Measurements from ENCODE around the gene POLA2.

Gene POLA2

DNA sequence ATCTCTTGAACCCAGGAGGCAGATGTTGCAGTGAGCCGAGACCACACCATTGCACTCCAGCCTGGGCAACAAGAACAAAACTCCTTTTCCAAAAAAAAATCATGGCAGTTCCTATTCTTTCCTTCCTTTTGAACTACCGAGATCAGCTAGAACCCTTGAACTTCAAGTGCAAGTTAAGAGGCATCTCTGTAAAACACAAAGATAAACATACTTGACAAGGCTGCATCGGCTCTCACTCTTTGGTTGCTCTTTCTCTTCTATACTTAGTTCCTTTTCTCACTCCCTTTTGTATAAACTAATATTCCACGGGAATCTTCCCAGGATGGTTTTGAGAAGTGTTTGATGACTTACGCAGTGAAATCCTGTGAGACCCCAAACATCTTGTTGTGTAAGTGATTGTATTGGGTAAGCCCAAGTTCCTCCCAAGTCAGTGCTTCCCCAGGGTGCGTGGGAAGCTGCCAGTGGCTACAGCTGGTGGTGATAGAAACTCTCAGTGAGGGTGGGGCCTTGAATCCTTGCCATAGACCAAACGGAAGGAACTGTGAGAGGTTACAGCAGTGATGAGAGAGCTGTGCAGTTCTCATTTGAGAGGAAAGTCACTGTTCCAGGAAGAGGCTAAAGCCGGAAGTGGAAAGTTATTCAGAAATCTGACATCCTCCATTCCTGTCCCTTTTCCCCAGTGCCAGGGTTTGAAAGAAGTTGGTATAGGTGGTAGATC lies 28.8 kb downstream of the POLA2 start:
- no peaks in the 10 kb centered on the region for H3K27me3 ChIP-seq (replicated peaks; ENCODE audit: control insufficient read depth, insufficient read depth, low read length)
- H3K36me3 ChIP-seq (ENCODE audit: control insufficient read depth, insufficient read depth, low read length), result peaks cover 41% of the 10 kb centered on the region
- no peak for DNase-seq (ENCODE audit: extremely low read depth, insufficient read length)
- no peak overlapping the region for H3K4me3 ChIP-seq (replicated peaks; ENCODE audit: low read depth, low read length)
- TF ChIP-seq, protein P1, sequence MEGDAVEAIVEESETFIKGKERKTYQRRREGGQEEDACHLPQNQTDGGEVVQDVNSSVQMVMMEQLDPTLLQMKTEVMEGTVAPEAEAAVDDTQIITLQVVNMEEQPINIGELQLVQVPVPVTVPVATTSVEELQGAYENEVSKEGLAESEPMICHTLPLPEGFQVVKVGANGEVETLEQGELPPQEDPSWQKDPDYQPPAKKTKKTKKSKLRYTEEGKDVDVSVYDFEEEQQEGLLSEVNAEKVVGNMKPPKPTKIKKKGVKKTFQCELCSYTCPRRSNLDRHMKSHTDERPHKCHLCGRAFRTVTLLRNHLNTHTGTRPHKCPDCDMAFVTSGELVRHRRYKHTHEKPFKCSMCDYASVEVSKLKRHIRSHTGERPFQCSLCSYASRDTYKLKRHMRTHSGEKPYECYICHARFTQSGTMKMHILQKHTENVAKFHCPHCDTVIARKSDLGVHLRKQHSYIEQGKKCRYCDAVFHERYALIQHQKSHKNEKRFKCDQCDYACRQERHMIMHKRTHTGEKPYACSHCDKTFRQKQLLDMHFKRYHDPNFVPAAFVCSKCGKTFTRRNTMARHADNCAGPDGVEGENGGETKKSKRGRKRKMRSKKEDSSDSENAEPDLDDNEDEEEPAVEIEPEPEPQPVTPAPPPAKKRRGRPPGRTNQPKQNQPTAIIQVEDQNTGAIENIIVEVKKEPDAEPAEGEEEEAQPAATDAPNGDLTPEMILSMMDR (IDR thresholded peaks at IDR 0.05; ENCODE audit: insufficient read depth, low read length, poor library complexity, severe bottlenecking), result no peak

DNA sequence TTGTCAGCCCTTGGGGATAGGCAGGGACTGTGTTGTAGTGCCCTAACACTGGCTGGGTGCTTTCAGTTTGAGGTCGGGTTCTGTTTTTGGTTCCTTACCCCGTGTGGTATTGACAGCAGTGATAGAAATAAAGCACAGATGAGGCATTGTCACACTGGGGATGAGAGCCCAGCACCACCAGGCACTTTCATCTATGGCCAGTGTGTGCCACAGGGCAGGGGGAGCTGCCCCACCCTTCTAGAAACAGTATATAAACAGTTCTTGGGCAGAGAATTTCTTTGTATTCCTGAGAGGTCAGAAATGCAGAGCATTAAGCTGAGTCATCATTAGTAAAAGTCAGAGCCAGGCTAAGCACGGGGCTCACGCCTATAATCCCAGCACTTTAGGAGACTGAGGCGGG lies 29.9 kb downstream of the POLA2 start:
- TF ChIP-seq, protein P1 (IDR thresholded peaks at IDR 0.05; ENCODE audit: insufficient read depth, low read length, poor library complexity, severe bottlenecking), result no peak
- Histone ChIP-seq H3K27me3 (replicated peaks; ENCODE audit: control insufficient read depth, insufficient read depth, low read length) (no peaks in the 10 kb centered on the region), H3K4me3 (replicated peaks; ENCODE audit: low read depth, low read length) (no peak overlapping the region), H3K36me3 (ENCODE audit: control insufficient read depth, insufficient read depth, low read length) (peaks cover 44% of the 10 kb centered on the region)
- DNase-seq (ENCODE audit: extremely low read depth, insufficient read length), result no peak

DNA sequence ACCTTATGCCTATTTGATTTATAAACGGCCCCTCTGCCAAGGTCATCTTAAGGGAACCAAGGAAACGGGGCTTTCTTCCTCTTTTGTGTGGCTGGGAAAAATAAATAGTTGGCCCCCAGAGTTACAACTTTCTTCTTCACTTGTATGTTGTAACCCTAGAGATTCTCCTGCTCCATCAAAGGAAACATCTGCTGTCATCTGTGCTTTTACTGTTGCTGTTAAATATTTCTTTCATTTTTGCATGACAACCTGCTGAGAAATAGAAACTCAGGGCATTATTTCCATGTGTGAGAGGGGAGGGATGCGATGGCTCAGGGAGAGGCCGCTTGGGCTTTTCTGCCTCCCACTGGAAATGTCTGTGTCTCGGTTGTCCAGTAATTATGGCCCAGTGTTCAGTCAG lies 31.1 kb downstream of the POLA2 start:
- no peak for DNase-seq (ENCODE audit: extremely low read depth, insufficient read length)
- H3K4me3 ChIP-seq (replicated peaks; ENCODE audit: low read depth, low read length), result no peak overlapping the region
- no peaks in the 10 kb centered on the region for H3K27me3 ChIP-seq (replicated peaks; ENCODE audit: control insufficient read depth, insufficient read depth, low read length)
- TF ChIP-seq, protein P1 (IDR thresholded peaks at IDR 0.05; ENCODE audit: insufficient read depth, low read length, poor library complexity, severe bottlenecking), result no peak
- peaks cover 37% of the 10 kb centered on the region for H3K36me3 ChIP-seq (ENCODE audit: control insufficient read depth, insufficient read depth, low read length)

DNA sequence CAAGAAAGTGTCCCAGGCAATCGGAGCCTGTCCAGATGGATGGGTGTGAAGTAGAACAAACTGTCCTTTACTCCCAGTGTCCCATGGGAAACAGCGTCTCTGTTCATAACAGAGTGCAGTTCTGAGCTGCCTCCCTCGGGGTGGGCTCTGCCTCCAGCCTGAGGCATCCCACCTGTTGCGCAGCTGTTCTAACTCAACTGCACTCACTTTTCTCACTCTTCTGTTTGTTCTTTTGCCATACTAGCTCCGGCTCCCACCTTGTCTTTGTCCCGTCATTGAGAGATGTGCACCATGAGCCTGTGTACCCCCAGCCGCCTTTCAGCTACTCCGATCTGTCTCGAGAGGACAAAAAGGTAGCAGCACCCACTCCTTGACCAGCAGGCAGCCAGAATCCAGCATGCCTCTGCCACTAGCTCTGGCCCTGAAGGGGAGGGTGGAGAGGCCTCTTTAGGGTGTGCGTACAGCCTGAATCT lies 32.2 kb downstream of the POLA2 start:
- TF ChIP-seq, protein P1 (IDR thresholded peaks at IDR 0.05; ENCODE audit: insufficient read depth, low read length, poor library complexity, severe bottlenecking), result no peak
- DNase-seq (ENCODE audit: extremely low read depth, insufficient read length), result no peak
- H3K27me3 ChIP-seq (replicated peaks; ENCODE audit: control insufficient read depth, insufficient read depth, low read length), result no peaks in the 10 kb centered on the region
- H3K36me3 ChIP-seq (ENCODE audit: control insufficient read depth, insufficient read depth, low read length), result peaks cover 42% of the 10 kb centered on the region
- no peak overlapping the region for H3K4me3 ChIP-seq (replicated peaks; ENCODE audit: low read depth, low read length)

DNA sequence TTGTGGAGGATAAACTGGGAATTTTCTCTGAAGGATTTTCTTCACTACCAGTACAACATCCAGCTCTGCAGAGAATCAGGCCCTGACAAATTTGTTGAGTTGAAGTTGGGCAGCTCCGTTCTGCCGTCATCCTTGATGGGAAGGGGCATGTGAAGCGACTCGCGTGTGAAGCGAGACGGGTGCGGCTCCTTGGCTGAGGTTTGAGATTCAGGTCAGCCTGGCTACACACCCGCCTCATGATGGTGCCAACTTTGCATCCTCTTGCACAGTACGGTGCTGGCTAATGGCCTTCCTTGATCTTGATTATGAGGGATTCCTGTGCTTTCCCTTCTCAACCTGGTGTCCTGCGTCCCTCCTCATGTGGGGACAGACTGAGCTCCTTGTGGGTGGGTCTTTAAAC lies 33.2 kb downstream of the POLA2 start:
- TF ChIP-seq, protein P1 (IDR thresholded peaks at IDR 0.05; ENCODE audit: insufficient read depth, low read length, poor library complexity, severe bottlenecking), result no peak
- H3K4me3 ChIP-seq (replicated peaks; ENCODE audit: low read depth, low read length), result no peak overlapping the region
- no peaks in the 10 kb centered on the region for H3K27me3 ChIP-seq (replicated peaks; ENCODE audit: control insufficient read depth, insufficient read depth, low read length)
- peaks cover 42% of the 10 kb centered on the region for H3K36me3 ChIP-seq (ENCODE audit: control insufficient read depth, insufficient read depth, low read length)
- no peak for DNase-seq (ENCODE audit: extremely low read depth, insufficient read length)

Data from GM06990 (cell line).